Activated naive CD8-positive, alpha-beta T cell treated with anti-CD3 and anti-CD28 coated beads for 36 hours (primary cell): Measurements from ENCODE around the gene TSPAN9. TPM values are rescaled to one million over a fixed set of nuclear protein-coding genes. Genes with fewer than 3 reads are reported as not detected.

Experiments used
- DNase-seq: peaks from one replicate; pipeline ENCODE4 v3.0.0; 2021
- H3K27ac Mint-ChIP-seq: one replicate; pipeline ENCODE4 v1.8.0; 2022; ENCODE audit warnings: mild to moderate bottlenecking, moderate library complexity, mixed read lengths
- H3K27me3 Mint-ChIP-seq: one replicate; pipeline ENCODE4 v1.8.0; 2022; ENCODE audit warnings: mild to moderate bottlenecking, mixed read lengths
- H3K36me3 Mint-ChIP-seq: one replicate; pipeline ENCODE4 v1.8.0; 2021; ENCODE audit warnings: mild to moderate bottlenecking, mixed read lengths
- H3K4me1 Mint-ChIP-seq: one replicate; pipeline ENCODE4 v1.8.0; 2021; ENCODE audit warnings: mixed read lengths
- H3K4me3 Mint-ChIP-seq: one replicate; pipeline ENCODE4 v1.8.0; 2022; ENCODE audit warnings: mild to moderate bottlenecking, moderate library complexity, mixed read lengths
- H3K9me3 Mint-ChIP-seq: one replicate; pipeline ENCODE4 v1.8.0; 2022; ENCODE audit warnings: mixed read lengths
- total RNA-seq, 2 experiments: library from RNA; stranded (reverse); gene quantifications; one replicate each; pipeline ENCODE4 v1.2.3, GENCODE V29; 2021

Gene TSPAN9
- total RNA-seq, 2 experiments from 2014 or later, result 0.24 to 0.31 TPM

GRCh38 chr12:3081886-3082285 lies 4.7 kb downstream of the TSPAN9 start:
- Mint-ChIP-seq H3K27ac (no peak overlapping the region), H3K36me3 (no peaks in the 10 kb centered on the region), H3K4me1 (no peaks in the 10 kb centered on the region), H3K4me3 (no peak overlapping the region), H3K9me3 (no peaks in the 10 kb centered on the region), H3K27me3 (peaks cover 8% of the 10 kb centered on the region)
- DNase-seq, result no peak

DNA sequence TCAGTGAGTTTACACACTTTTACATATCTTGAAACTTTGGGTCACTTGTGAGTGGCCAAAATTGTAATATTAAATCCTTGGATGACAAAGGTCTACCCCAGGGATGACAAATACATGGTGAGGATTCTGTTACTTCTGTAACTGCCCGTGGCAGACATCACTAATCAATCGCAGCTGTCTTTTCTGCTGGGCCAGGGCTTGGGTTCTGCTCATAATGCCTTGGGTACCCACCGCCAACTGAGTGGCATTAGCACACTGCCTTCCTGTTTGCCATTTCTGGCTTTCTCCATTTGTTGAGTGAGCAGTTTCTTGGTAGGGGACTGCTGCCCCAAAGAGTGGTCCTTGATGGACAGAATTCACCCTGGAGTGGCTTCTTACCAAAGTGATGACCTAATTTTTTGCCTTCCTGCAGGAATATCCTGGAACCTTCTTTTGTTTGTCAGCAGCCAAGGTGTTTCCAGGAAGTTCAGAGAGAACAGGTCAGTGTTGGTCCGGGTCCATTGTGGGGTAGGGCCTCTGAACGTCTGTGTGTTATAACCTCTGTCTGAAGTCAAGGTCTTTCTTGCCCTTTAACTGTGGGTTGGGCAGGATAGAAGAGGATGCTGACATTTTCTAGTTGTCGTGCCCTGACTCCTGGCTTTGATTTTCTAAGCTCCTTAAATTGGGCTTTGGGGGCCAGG lies 6.2 kb downstream of the TSPAN9 start:
- DNase-seq, result no peak
- Mint-ChIP-seq H3K4me3 (no peak overlapping the region), H3K36me3 (no peaks in the 10 kb centered on the region), H3K9me3 (no peaks in the 10 kb centered on the region), H3K27ac (no peak overlapping the region), H3K4me1 (no peaks in the 10 kb centered on the region), H3K27me3 (peaks cover 2% of the 10 kb centered on the region)

DNA sequence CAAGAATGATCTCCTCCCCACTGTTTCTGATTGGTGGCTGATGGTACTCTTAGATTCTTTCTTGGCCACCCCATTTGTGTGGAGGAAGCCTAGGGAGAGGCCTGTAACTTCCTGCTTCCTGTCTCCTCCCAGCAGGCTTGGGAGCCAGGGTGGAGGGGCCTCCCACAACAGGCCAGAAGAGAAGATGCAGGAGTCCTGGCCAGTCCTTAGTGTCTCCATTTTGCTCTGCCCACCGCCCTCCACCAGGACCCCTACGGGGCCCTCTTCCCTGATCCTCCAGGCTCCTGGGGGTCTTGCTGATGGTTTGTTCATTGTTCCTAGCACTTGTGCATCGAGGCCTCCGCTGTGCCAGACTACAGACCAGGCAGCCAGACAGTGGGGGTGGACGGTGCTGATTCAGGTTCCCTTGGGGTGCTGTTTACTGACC lies 6.8 kb downstream of the TSPAN9 start:
- Mint-ChIP-seq H3K9me3 (no peaks in the 10 kb centered on the region), H3K27me3 (no peaks in the 10 kb centered on the region), H3K36me3 (no peaks in the 10 kb centered on the region), H3K27ac (no peak overlapping the region), H3K4me3 (no peak overlapping the region), H3K4me1 (no peaks in the 10 kb centered on the region)
- DNase-seq, result no peak

DNA sequence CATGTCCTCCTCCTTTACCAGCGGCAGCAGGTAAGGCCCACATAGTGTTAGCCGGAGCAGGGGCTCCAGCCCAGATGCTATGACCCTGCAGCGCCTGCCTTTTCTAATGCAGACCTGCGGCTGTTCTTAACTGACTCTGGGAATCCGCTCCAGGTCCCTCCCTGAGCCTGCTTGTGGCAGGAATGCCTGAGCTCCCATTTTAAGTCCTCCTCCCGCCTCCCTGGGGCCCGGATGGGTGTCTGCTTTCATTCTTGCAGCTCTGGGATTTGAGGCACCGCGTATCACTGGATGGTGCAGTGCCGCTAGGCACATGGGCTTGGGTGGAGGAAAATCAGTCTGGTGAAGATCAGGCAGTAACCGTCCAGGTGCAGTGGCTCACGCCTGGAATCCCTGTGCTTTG lies 7.6 kb downstream of the TSPAN9 start:
- Mint-ChIP-seq H3K27me3 (no peaks in the 10 kb centered on the region), H3K4me3 (no peak overlapping the region), H3K36me3 (no peaks in the 10 kb centered on the region), H3K4me1 (no peaks in the 10 kb centered on the region), H3K27ac (no peak overlapping the region), H3K9me3 (no peaks in the 10 kb centered on the region)
- no peak for DNase-seq

DNA sequence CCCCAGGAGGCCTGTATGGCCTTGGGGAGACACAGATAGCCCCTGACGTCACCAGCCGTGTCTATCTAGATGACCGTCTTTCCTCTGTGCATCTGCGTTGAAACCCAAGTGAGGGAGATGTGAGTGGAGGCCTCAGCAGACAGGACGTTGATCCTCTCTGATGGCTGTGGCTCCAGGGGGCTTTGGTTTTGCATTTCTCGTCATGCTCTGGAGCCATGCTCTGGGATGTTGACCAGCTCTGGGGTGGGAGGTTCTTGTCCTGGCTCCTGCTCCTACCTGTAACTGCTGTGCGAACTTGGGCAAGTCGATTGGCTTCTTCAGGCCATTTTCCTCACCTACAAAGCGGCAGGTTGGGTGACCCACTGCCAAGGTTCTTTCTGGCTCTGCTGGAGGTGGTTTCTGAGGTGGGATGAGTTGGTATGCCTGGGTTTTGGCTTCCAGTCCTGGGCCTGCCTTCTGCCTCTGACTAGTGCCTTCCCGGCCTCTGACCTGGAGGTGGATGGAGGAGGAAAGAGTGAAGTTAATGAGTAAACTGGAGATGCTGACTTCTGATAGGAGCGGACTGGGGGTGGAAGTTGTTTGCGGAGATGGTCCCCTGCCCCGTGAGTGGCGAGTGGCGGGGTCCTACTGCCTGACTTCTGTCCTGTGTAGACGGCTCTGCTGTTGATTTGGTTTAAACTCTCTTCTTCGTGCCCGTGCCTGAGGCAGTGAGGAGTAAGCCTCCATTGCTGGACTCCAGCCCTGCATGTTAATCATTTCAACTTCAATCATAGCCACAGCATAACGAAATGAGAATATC lies 8.4 kb downstream of the TSPAN9 start:
- H3K4me1 Mint-ChIP-seq, result no peaks in the 10 kb centered on the region
- H3K27me3 Mint-ChIP-seq, result no peaks in the 10 kb centered on the region
- no peak overlapping the region for H3K27ac Mint-ChIP-seq
- no peaks in the 10 kb centered on the region for H3K9me3 Mint-ChIP-seq
- DNase-seq, result no peak
- H3K36me3 Mint-ChIP-seq, result no peaks in the 10 kb centered on the region
- no peak overlapping the region for H3K4me3 Mint-ChIP-seq

GRCh38 chr12:3086211-3086610 lies 9.0 kb downstream of the TSPAN9 start:
- no peaks in the 10 kb centered on the region for H3K4me1 Mint-ChIP-seq
- H3K4me3 Mint-ChIP-seq, result no peak overlapping the region
- H3K9me3 Mint-ChIP-seq, result no peaks in the 10 kb centered on the region
- H3K36me3 Mint-ChIP-seq, result no peaks in the 10 kb centered on the region
- DNase-seq, result no peak
- no peak overlapping the region for H3K27ac Mint-ChIP-seq
- no peaks in the 10 kb centered on the region for H3K27me3 Mint-ChIP-seq

DNA sequence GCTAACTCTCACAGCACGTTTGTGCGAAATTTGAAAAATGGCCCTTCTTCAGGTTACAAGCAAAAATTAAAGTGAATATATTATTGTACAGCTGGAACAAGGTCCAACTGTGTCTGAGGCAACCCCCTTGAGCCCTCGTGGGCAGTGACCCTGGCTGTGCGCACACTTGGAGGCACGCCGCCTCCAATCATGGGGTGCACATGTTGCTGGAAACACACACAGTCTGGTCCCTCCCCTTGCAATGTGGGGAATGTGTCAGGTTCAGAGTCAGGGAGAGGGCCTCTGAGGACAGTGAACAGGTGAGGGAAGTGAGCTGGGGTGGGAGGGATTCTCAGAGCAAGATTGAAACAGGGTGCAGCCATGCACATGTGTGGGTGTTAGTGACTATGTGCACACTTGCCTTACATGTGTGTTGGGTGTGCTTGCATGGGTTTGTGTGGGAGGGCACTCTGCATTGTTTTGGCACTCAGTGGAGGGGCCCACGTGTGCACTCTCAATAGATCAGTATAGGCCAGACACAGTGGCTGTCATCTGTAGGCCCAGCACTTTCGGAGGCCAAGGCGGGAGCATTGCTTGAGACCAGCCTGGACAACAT lies 9.6 kb downstream of the TSPAN9 start:
- Mint-ChIP-seq H3K4me3 (no peak overlapping the region), H3K36me3 (no peaks in the 10 kb centered on the region), H3K27me3 (no peaks in the 10 kb centered on the region), H3K27ac (no peak overlapping the region), H3K9me3 (no peaks in the 10 kb centered on the region), H3K4me1 (no peaks in the 10 kb centered on the region)
- DNase-seq, result no peak

GRCh38 chr12:3087758-3088650 lies 10.8 kb downstream of the TSPAN9 start:
- H3K27me3 Mint-ChIP-seq, result no peaks in the 10 kb centered on the region
- no peaks in the 10 kb centered on the region for H3K9me3 Mint-ChIP-seq
- no peak for DNase-seq
- no peaks in the 10 kb centered on the region for H3K36me3 Mint-ChIP-seq
- no peak overlapping the region for H3K4me3 Mint-ChIP-seq
- no peaks in the 10 kb centered on the region for H3K4me1 Mint-ChIP-seq
- H3K27ac Mint-ChIP-seq, result no peak overlapping the region

- no peaks in the 10 kb centered on the region for H3K36me3 Mint-ChIP-seq
- H3K4me3 Mint-ChIP-seq, result no peak overlapping the region
- no peaks in the 10 kb centered on the region for H3K27me3 Mint-ChIP-seq
Observed at GRCh38 chr12:3089588-3089987, 12.4 kb downstream of the TSPAN9 start.

DNA sequence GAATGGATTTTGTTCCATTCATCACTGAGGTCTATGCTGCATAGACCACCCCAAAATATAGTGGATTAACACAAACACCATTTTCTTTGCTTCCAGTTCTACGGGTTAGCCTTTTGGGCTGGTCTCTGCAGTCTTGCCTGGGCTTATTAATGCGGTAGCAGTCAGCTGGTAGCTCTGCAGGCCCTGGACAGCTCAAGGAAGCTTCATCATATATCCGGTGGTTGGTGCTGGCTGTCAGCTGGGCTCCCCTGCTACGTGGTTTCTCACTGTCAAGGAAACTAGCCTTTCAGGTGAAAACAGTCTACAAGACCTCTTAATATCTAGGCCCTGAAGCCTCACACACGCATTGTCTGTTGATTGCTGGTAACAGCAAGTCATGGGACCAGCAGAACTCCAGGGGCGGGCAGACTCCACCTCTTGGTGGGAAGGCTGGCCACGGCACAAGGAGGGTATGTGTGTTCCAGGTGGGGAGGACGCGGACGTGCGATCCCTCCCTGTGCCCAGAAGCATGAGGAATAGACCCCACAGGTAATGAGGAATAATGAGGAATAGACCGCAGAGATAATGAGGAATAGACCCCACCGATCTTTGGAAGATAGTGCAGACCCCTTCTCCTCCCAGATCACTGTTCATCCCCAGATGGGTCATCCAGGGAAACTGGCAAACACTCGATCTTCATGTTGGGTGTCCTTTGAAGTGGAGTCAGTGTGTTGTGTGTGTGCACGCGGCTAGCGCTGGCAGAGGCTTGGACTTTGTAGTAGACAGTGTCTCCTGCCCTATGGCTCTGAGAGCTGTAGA lies 13.3 kb downstream of the TSPAN9 start:
- H3K36me3 Mint-ChIP-seq, result no peaks in the 10 kb centered on the region
- H3K27ac Mint-ChIP-seq, result no peak overlapping the region
- H3K27me3 Mint-ChIP-seq, result no peaks in the 10 kb centered on the region
- no peaks in the 10 kb centered on the region for H3K4me1 Mint-ChIP-seq
- H3K4me3 Mint-ChIP-seq, result no peak overlapping the region
- no peaks in the 10 kb centered on the region for H3K9me3 Mint-ChIP-seq
- DNase-seq, result no peak

More at GRCh38 chr12:3089588-3089987, 12.4 kb downstream of the TSPAN9 start:
- no peak for DNase-seq
- H3K27ac Mint-ChIP-seq, result no peak overlapping the region
- H3K9me3 Mint-ChIP-seq, result no peaks in the 10 kb centered on the region
- no peaks in the 10 kb centered on the region for H3K4me1 Mint-ChIP-seq

GRCh38 chr12:3091038-3091319 lies 13.8 kb downstream of the TSPAN9 start:
- H3K27ac Mint-ChIP-seq, result no peak overlapping the region
- H3K27me3 Mint-ChIP-seq, result peaks cover under 1% of the 10 kb centered on the region
- DNase-seq, result no peak
- no peak overlapping the region for H3K4me3 Mint-ChIP-seq
- H3K36me3 Mint-ChIP-seq, result no peaks in the 10 kb centered on the region
- H3K4me1 Mint-ChIP-seq, result no peaks in the 10 kb centered on the region
- no peaks in the 10 kb centered on the region for H3K9me3 Mint-ChIP-seq

DNA sequence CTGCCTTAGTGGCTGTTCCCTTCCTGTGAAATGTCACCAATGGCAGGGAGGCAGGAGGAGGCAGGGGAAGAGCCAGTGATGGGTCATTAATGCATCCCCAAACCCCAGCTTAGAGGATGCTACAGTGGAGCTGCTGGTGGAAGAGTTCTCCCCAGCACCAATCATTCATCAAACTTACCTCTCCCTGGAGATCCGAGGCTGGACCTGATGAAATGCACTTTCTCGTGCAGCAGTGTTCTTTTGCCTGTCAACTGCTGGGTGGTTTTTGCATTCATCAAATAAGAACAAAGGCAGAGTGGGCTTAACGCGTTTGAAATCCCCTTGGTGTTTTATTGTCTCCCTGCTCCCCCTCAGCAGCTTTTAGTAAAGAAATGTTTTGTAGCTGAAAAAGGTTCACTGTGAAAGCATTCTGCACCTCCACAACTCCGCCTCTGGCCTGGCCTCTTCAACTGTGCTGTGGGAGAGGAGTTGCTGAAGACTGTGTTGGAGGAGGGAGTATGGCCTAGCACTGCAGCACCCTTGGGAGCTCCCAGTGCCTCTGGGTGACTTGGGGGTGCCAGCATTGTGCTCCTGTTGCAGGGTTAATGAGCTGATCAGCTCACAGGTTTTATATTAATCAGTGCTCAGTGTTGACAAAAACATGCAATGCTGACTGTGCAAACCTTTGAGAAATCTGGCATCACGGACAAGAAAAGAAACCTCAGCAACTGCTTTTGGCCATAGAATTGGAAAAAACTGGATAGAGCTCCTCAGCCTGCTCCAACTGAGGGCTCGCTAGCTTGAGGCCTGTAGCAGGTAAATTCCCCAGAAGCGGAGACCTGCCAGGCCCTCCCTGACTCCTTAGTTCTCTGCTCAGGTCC lies 14.4 kb downstream of the TSPAN9 start:
- Mint-ChIP-seq H3K4me3 (no peak overlapping the region), H3K27ac (no peak overlapping the region), H3K27me3 (peaks cover 4% of the 10 kb centered on the region), H3K4me1 (no peaks in the 10 kb centered on the region), H3K9me3 (peaks cover 5% of the 10 kb centered on the region), H3K36me3 (peaks cover 4% of the 10 kb centered on the region)
- no peak for DNase-seq

GRCh38 chr12:3092764-3093163 lies 15.6 kb downstream of the TSPAN9 start:
- Mint-ChIP-seq H3K4me1 (peaks cover 7% of the 10 kb centered on the region), H3K27ac (no peak overlapping the region), H3K36me3 (peaks cover 4% of the 10 kb centered on the region), H3K27me3 (peaks cover 4% of the 10 kb centered on the region), H3K9me3 (peaks cover 5% of the 10 kb centered on the region), H3K4me3 (no peak overlapping the region)
- DNase-seq, result no peak
